HG02885 (cell line): Measurements from ENCODE around the gene KLHL26.
"Not testable (repeated sequence)": the region's sequence is repeated elsewhere in the genome, so short reads cannot be mapped to it uniquely, and the experiment has no call there.

Experiments
- ATAC-seq: cut with Tn5 transposase; IDR thresholded peaks from one replicate; pipeline ENCODE4 v1.9.1; 2021; ENCODE audit warnings: mild to moderate bottlenecking; ENCODE audit not compliant: unreplicated experiment, poor library complexity

Gene KLHL26

DNA sequence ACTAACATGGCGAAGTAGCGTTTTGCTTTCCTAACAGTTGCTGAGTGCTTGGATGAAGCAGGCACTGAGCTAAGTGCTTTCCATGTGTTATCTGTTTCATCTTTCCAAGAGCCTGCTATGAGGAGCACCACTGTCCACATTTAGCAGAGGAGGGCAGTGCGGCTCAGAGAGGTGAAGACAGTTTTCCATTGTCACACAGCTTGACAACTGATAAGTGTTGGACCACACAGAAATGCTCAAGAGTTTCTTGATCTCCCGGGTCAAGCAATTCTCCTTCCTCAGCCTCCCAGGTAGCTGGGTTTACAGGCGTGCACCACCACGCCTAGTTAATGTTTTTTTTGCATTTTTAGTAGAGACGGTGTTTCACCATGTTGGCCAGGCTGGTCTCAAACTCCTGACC lies 39.9 kb downstream of the KLHL26 start:
- ATAC-seq = no peak

DNA sequence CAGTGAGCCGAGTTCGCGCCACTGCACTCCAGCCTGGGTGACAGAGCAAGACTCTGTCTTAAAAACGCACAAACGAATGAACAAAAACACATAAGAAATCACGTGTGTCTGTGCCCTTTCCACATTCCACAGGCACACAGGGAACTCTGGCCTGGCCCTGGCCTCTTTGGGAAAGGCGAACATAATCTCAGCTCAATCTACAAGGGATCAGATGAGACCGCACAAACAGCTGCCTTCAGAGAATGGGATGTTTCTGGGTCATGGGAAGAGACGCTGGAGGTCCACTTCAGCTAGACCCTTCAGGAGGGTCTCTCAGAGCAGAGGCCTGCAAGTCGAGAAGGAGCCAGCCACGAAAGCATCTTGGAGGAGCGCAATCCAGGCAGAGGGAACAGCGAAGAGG lies 40.3 kb downstream of the KLHL26 start:
- ATAC-seq = no peak

DNA sequence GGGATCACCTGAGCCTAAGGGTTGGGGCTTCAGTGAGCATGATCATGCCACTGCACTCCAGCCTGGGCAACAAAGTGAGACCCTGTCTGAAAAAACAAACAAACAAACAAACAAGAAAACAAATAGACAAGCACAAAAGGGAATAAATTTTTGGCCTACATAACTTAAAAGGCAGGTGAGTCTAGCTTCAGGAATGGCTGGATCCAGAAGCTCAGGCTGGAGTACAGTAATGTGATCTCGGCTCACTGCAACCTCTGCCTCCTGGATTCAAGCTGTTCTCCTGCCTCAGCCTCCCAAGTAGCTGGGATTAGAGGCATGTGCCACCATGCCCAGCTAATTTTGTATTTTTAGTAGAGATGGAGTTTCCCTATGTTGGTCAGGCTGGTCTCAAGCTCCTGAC lies 43.3 kb downstream of the KLHL26 start:
- not testable (repeated sequence) for ATAC-seq

DNA sequence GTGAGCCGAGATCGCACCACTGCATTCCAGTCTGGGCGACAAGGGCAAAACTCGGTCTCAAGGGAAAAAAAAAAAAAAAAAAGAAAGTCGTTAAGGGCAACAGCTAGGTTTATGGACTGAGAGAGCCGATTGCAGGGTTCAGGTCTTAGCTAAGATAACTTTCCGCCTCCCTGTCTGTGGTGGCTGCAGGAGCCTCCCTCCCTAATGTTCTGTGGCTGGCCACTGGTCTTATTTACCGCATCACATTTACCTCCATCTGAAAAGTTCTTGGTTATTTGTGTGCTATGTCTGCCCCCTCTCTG lies 45.9 kb downstream of the KLHL26 start:
- ATAC-seq = no peak

DNA sequence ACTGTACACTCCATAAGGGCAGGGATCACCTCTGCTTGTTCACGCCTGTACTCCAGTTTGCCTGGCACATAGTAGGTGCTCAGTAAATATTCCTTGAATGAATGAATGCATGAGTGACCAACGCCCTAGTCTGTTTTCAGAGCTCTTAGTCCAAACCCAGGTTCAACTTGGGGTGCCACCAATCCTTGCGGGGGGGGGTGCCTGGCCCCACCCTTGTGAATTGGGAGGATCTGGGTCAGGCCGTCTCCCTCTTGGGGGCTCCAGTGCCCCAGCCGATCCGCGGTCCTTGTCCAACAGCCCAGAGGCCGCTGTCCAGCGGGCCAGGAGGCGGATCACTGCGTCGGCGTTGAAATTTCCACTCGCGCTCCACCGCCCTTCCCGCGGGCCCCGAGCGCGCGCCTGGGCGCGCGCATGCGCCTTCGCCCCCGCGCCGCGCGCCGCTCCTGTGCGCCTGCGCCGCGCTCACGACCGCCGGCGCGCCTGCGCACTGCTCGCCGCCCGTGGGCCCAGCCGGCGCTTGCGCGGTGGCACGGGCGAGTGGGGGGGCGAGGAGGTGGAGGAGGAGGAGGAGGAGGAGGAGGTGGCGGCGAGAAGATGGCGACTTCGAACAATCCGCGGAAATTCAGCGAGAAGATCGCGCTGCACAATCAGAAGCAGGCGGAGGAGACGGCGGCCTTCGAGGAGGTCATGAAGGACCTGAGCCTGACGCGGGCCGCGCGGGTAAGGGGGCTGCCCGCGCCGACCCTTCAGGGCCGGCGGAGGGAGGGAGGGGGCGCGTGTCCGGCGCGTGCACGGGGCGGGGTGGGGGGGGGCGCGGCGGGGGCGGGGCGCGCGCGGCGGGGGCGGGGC lies 46.5 kb downstream of the KLHL26 start, which contains the start of gene CRTC1:
CRTC1 (plus strand) TSS at position 572 of the 849 bp plus-strand sequence; CDS start at position 595, 23 bp downstream.
- peak; percentile 86 for ATAC-seq

DNA sequence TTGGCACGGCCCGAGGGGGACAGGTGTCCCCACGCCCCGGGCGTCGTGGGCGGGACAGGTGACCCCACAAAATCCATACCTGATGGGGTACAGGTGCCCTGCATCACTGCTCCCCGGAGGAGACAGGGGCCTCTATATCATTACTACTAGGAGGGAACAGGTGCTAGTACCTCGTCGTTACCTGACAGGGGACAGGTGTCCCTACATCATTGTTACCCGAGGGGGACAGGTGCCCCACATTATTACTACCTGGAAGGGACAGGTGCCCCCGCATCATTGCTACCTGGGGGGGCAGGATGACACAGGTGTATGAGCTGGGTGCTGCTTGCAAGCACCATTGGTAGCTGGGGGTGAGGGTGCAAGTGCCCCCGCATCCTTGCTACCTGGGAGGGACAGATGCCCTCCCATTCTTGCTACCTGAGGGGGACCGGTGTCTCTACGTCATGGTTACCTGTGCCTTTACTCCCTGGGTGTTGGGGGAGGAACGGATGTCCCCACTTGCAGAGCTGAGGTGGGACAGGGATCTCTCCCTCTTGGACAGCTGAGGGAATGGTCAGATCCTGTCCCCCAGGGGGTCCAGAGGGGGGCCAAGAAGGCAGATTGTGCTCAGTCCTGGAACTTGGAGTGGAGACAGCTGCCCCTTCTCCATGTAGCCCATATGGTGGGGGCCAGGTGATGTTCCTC lies 47.3 kb downstream of the KLHL26 start:
- ATAC-seq = no peak

DNA sequence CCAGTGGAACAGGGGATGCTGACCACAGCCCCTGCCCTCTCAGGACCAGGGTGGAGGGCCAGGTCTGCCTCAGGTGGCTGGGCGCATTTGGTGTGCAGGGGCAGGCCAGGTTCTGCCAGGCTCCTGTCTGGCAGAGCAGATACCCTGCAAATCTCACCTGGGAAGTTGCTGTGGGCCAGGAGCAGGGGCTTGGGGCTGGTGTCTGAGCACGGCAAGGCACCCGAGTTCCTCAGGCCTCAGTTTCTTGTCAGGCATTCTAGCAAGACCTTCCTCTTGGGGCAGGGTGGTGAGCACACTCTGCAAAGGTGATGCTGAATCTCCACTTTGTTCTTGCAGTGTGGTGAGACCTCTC lies 47.8 kb downstream of the KLHL26 start:
- ATAC-seq = no peak

DNA sequence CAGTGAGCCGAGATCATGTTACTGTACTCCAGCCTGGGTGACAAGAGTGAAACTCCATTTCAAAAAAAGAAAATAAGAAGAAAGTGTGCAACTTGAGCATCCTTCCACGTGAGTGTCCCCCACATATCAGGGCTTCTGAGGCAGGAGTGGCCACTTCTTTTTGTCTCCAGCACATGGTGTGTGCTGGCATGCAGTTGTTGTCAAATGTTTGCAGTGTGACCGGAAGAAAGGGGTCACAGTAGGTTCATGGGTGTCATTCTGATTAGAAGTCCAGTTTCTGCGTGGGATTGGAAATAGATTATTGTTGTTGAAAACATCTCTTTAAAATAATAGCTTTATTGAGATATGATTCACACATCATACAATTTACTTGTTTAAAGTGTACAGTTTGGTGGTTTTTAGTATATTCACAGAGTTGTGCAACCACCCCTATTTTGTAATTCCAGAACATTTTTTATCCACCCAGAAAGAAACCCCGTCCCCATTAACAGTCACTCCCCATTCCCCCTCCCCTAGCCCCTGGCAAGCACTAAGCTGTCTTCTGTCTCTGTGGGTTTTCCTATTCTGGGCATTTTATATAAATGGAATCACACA lies 48.9 kb downstream of the KLHL26 start:
- no peak for ATAC-seq

DNA sequence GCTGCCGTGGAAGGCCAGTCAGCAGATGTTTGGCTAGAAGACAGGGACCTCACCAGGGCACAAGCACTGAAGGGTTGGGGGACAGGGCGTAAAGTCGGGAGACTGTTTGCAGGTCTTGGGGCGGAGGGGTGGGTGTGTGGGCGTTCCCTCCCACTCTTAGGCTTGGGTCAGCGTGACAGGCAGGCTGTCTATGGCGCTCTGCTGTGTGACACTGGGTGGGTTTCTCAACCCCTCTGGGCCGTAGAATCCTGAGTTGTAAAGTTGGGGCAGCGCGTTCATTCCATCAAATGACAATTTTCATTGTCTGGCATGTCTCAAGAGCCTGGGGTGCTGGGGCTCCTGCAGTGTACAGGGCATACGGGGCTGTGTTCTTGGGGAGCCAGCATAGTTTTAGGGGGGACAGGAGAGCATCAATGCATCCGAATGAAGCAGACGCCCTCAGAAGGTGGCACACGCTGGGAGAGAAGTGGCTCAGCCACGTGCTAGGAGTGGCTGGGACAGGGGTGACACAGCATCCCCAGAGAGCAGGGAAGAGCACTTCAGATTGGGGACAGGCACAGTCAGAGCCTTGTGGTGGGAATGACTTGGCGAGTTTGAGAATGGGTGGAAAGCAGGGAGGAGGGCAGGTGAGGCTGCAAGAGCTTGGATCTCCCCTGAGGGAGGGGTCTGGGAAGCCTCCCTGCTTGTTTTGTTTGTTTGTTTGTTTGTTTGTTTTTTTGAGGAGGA lies 51.1 kb downstream of the KLHL26 start:
- no peak for ATAC-seq

DNA sequence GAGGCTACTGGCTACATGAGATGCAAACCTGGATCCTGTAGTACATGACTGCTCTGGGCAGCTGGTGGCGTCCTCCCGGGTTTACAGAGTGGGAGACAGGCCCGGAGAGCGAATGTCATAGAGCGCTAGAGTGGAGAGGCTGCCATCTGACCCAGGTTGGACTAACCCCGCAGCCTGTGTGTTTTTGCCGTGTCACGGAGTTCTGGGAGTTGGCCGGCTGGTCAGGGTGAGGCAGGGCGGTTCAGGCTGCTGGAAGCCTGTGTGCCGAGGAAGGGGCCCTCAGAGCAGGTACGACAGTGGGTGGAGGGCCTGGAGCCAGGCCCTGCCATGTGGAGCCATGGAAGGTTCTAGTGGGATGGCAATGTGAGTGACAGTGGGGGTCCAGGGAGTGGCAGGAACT lies 59.2 kb downstream of the KLHL26 start:
- ATAC-seq = no peak

DNA sequence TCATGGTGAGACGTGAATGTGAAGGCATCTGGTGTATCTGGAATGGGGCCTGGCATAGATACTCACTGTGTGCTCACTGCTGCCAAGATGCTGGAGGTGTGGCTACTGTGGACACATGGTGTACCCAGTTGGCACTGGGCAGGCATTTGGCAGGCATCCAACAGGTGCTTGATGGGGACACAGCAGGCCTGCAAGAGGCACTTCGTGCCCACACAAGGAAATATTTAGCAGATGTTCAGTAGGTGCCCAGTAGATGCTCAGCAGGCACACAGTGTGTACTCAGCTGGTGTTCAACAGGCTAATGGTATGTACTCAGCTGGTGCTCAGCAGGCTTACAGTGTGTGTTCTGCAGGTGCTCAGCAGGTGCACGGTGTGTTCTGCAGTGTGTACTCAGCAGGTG lies 60.9 kb downstream of the KLHL26 start:
- no peak for ATAC-seq

DNA sequence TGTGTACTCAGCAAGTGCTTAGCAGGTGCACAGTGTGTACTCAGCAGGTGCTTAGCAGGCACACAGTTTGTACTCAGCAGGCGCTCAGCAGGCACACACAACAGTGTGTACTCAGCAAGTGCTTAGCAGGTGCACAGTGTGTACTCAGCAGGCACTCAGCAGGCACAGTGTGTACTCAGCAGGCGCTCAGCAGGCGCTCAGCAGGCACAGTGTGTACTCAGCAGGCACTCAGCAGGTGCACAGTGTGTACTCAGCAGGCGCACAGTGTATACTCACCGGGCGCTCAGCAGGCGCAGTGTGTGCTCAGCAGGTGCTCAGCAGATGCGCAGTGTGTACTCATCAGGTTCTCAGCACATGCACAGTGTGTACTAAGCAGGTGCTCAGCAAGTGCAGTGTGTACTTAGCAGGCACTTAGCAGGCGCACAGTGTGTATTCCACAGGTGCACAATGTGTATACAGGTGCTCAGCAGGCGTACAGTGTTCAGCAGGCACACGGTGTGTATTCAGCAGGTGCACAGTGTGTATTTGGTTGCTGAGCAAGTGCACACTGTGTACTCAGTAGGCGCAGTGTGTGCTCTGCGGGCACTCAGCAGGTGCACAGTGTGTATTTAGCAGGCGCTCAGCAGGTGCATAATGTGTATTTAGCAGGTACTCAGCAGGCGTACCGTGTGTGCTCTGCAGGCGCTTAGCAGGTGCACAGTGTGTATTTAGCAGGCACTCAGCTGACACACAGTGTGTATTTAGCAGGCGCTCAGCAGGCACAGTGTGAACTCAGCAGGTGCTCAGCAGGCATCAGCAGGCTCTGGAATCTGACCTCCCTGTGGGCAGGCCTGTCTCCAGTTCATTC lies 61.7 kb downstream of the KLHL26 start:
- ATAC-seq = no peak

DNA sequence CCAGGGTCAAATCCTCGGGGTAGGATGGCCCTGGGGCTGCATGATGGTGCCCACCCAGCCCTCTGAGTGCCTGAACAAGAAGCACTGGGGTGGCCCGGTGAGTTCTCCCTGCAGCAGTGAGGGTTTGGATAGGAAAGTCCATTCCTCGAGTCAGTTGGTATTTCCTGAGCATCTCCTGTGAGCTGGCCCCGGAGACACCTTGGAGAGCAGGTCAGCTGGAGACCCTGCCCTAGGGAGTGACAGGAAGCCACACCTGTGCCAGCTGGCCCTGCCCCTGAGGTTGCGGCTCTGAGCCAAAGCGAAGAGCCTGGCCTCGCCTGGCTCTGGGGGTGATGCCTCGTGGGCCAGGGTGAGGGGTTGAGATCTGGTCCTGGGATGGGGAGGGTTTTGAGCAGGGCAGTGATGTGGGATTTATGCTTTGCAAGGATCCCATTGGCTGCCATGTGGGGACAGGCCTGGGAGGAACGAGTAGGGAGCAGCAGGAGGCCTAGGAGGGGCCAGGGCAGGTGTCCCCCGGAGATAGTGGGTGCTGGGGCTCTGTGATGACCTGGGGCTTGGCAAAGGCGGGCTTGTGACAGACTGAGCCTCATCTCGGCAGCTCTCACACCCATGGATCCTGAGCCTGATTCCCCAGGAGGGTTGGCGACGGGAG lies 62.7 kb downstream of the KLHL26 start:
- no peak for ATAC-seq

DNA sequence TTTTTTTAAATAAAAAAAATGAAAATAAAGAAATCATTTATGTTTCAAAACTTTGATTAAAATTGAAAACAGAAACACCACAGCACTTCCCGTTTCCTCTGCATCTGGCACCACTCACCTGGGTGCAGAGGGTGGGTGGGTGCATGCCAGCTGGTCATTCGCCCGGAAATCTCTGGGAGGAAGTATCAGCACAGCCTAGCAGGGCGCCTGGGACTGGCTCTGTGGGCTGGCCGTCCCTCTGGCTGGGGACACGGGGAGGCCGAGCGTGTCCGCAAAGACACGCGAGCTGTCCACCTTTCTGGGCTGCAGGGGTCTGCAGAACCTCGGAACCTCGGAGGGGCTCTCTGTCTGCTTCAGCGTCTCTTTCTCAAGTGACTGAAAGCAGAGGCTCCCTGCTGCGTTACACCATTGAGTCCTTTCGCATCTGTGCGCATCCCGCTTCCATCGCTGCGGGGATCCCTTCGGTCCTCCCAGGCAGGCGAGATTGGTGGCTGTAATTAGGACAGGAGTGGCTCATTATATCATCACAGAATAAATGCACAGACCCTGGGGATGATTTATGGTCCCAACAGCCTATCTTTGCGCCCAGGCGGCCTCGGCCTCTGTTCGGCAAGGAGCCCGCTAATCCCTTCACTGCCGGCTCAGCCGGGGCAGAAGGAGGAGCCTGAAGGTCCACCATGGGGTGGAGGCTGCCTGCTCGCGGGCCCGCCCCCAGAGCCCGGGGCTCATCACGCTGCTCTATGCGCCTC lies 63.8 kb downstream of the KLHL26 start:
- peak; percentile 77 for ATAC-seq

DNA sequence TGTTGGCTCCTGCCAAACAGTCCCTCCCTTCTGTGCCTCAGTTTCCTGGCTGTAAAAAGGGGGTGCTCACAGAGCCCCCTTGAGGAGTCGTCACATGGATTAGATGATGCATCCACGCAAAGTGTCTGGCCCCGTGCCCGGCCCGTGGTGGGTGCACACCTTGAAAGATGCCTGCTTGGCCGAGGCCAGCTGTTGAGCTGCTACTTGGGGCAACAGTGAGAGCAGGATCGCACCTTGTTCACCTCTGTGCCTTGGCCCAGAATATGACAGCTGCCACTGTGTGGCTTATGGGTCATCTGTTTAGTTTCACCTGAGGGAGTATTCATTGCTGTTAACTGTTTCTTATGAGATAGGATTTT lies 64.4 kb downstream of the KLHL26 start:
- peak; percentile 19 for ATAC-seq

DNA sequence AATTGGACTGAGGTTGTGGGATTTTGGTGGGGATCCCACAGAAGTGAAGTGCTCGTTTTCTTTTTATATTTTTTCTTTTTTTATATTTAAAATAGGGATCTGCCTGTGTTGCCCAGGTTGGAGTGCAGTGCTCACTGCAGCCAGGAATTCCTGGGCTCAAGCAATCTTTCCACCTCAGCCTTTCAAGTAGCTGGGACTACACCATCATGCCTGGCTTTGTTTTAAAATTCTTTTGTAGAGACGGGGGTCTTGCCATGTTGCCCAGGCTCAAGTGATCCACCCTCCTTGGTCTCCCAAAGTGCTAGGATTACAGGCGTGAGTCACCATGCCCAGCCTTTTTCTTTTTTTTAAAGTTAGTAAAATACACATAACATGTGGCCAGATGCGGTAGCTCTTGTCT lies 67.2 kb downstream of the KLHL26 start:
- ATAC-seq = no peak

DNA sequence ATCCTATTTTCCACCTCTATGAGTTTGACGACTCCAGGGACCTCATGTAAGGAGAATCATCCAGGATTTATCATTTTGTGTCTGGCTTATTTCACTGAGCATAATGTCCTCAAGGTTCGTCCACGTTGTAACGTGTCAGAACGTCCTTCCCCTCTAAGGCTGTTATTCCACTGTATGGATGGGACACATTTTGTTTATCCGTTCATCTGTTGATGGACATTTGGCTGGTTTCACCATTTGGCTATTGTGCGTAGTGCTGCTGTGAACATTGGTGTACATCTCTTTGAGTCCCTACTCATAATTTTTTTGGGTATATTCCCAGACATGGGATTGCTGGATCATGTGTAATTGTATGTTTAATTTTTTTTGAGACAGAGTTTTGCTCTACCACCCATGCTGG lies 68.1 kb downstream of the KLHL26 start:
- no peak for ATAC-seq

DNA sequence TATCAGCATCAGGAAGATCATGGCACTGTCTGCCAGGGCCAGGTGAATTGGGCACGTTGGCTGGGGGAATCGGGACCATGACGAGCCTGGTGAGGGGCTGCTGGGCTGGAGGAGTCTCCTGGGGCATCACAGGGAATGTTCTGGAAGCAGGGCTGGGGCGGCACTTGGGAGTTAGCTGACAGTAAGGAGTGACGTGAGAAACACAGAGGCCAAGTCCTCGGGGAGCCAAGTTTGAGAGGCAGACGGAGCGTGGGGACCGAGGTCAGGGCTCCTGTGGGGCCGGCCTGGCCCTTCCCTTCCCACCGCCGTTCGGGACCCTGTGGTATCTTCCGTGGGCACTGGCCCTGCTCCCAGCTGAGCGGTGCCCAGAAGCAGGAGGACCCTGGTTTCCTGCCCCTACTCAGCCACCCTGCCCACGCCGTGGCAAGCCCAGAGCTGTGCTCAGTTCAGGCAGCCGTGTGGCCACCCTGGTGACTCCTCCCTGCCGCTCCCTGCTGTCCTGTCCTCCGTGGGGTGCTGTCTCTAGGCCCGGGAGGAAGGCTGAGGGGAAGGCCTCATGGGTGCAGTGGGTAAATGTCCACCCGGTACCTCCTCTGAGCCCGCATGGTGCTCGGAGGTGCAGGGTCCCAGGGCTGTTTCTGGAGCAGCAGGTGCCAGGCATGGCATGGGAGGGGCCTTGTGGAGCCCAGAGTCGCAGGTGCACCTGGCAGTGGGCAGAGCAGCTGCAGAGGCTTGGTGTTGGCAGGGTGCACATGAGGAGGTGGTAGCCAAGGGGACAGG lies 71.8 kb downstream of the KLHL26 start:
- no peak for ATAC-seq
